Loucy (cell line): ENCODE measurements around the gene TBCC.

Experiments used
- H2AFZ ChIP-seq: fragments of 200-600 bp; sonication (generic); 2 replicates; pipeline ENCODE4 v1.6.0; 2016; ENCODE audit warnings: antibody characterized with exemption, mild to moderate bottlenecking, low read length, moderate library complexity
- H3F3A ChIP-seq: fragments of 200-600 bp; 2 replicates; pipeline ENCODE4 v1.6.0; 2016; ENCODE audit warnings: antibody characterized with exemption, low read depth, mild to moderate bottlenecking
- H3K27me3 ChIP-seq: fragments of 200-600 bp; sonication (generic); 2 replicates; pipeline ENCODE4 v1.6.1; 2014; ENCODE audit warnings: low read length, mild to moderate bottlenecking; ENCODE audit not compliant: insufficient read depth, poor library complexity, severe bottlenecking
- H3K36me3 ChIP-seq: fragments of 200-600 bp; sonication (generic); 2 replicates; pipeline ENCODE4 v1.6.1; 2016; ENCODE audit warnings: low read length; ENCODE audit not compliant: insufficient read depth
- H3K4me1 ChIP-seq: fragments of 200-600 bp; sonication (generic); 2 replicates; pipeline ENCODE4 v1.5.1; 2014; ENCODE audit warnings: low read length, mild to moderate bottlenecking; ENCODE audit not compliant: insufficient read depth, poor library complexity, severe bottlenecking
- H3K4me2 ChIP-seq: fragments of 200-600 bp; sonication (generic); 2 replicates; pipeline ENCODE4 v1.6.0; 2014; ENCODE audit warnings: antibody characterized with exemption, low read length, low read depth, mild to moderate bottlenecking; ENCODE audit not compliant: poor library complexity, severe bottlenecking
- H3K4me3 ChIP-seq: fragments of 200-600 bp; sonication (generic); 2 replicates; pipeline ENCODE4 v1.5.1; 2014; ENCODE audit warnings: low read length, mild to moderate bottlenecking, mixed read lengths; ENCODE audit not compliant: poor library complexity, severe bottlenecking
- H3K79me2 ChIP-seq: fragments of 200-600 bp; sonication (generic); 2 replicates; pipeline ENCODE4 v1.6.1; 2014; ENCODE audit warnings: low read length; ENCODE audit not compliant: insufficient read depth
- H3K9ac ChIP-seq: fragments of 200-600 bp; sonication (generic); 2 replicates; pipeline ENCODE4 v1.6.0; 2014; ENCODE audit warnings: mild to moderate bottlenecking, low read depth, low read length, moderate library complexity; ENCODE audit not compliant: poor library complexity, severe bottlenecking
- H3K9me2 ChIP-seq: fragments of 200-600 bp; sonication (generic); replicated peaks from 2 replicates; pipeline ENCODE4 v1.6.1; 2016; ENCODE audit warnings: low read depth, low read length, mixed read lengths
- H3K9me3 ChIP-seq: fragments of 200-600 bp; sonication (generic); 2 replicates; pipeline ENCODE4 v1.6.1; 2014; ENCODE audit warnings: mild to moderate bottlenecking, antibody characterized with exemption, low read length, low read depth; ENCODE audit not compliant: insufficient read depth
- H4K20me1 ChIP-seq: fragments of 200-600 bp; sonication (generic); 2 replicates; pipeline ENCODE4 v1.6.0; 2014; ENCODE audit warnings: antibody characterized with exemption, low read length, mild to moderate bottlenecking; ENCODE audit not compliant: insufficient read depth, poor library complexity, severe bottlenecking
- EZH2phosphoT487 ChIP-seq: fragments of 200-600 bp; IDR thresholded peaks from 2 replicates; pipeline ENCODE4 v1.6.1; 2018; ENCODE audit warnings: antibody characterized with exemption, mild to moderate bottlenecking, moderate library complexity, borderline replicate concordance
- TF ChIP-seq, protein P1 (sequence below): fragments of 200-600 bp; sonication (generic); conservative IDR thresholded peaks from 2 replicates; pipeline ENCODE4 v1.5.1; 2014; ENCODE audit warnings: mild to moderate bottlenecking, antibody characterized with exemption, low read length

TBCC gene

DNA sequence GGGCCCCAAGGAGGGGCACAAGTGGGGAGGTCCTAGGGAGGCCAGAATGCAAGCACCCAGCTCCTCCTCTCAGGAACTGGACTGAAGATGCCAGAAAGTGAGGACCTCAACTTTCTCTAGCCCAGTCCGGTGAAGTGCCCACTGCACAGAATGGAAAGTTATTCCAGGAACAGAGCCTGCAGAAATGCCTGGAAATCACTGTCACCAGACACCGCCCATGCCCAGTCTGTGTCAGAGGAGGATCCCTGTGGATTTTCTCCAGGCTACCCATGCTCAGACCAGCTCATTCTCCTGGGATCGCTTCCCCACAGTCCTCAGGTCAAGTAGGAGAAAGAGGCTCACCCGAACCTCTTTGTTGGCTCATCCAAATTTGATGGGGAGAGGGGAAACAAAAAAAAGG, 30.0 kb downstream of the TBCC start:
- H3K9me3 ChIP-seq: no peaks in the 10 kb centered on the region
- no peak for TF ChIP-seq EZH2phosphoT487
- TF ChIP-seq, protein P1, sequence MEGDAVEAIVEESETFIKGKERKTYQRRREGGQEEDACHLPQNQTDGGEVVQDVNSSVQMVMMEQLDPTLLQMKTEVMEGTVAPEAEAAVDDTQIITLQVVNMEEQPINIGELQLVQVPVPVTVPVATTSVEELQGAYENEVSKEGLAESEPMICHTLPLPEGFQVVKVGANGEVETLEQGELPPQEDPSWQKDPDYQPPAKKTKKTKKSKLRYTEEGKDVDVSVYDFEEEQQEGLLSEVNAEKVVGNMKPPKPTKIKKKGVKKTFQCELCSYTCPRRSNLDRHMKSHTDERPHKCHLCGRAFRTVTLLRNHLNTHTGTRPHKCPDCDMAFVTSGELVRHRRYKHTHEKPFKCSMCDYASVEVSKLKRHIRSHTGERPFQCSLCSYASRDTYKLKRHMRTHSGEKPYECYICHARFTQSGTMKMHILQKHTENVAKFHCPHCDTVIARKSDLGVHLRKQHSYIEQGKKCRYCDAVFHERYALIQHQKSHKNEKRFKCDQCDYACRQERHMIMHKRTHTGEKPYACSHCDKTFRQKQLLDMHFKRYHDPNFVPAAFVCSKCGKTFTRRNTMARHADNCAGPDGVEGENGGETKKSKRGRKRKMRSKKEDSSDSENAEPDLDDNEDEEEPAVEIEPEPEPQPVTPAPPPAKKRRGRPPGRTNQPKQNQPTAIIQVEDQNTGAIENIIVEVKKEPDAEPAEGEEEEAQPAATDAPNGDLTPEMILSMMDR: no peak
- H3K9me2 ChIP-seq: no peaks in the 10 kb centered on the region
- no peaks in the 10 kb centered on the region for H3K36me3 ChIP-seq
- H3K4me3 ChIP-seq: no peak overlapping the region
- H3K4me1 ChIP-seq: no peaks in the 10 kb centered on the region
- H3K27me3 ChIP-seq: no peaks in the 10 kb centered on the region
- H3K9ac ChIP-seq: no peak overlapping the region
- no peak overlapping the region for H2AFZ ChIP-seq
- no peaks in the 10 kb centered on the region for H4K20me1 ChIP-seq
- no peaks in the 10 kb centered on the region for H3F3A ChIP-seq
- no peak overlapping the region for H3K4me2 ChIP-seq
- H3K79me2 ChIP-seq: no peaks in the 10 kb centered on the region

DNA sequence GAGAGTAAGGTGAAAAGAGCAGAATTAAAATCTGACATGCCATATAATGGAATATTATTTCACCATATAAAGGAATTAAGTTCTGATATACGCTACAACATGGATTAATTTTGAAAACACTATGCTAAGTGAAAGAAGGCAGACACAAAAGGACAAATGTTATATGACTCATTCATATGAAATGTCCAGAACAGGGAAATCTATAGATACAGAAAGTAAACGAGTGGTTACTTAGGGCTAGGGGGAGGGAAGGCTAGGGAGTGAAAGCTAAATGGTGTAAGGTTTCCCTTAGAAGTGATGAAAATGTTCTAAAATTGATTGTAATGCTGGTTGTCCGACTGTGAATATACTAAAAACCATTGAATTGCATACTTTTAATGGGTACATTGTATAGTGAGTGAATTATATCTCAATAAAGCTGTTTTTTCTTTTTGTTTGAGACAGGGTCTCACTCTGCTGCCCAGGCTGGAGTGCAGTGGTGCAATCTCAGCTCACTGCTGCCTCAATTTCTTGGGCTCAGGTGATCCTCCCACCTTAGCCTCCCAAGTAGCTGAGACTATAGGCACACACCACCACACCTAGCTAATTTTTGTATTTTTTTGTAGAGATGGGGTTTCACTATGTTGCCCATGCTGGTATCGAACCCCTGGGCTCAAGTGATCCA, 31.7 kb downstream of the TBCC start:
- H3K4me1 ChIP-seq: no peaks in the 10 kb centered on the region
- H4K20me1 ChIP-seq: no peaks in the 10 kb centered on the region
- TF ChIP-seq, protein P1: no peak
- no peak for TF ChIP-seq EZH2phosphoT487
- H3K9ac ChIP-seq: no peak overlapping the region
- H3F3A ChIP-seq: no peaks in the 10 kb centered on the region
- no peaks in the 10 kb centered on the region for H3K27me3 ChIP-seq
- no peaks in the 10 kb centered on the region for H3K79me2 ChIP-seq
- H3K4me2 ChIP-seq: no peak overlapping the region
- H3K9me3 ChIP-seq: no peaks in the 10 kb centered on the region
- H3K4me3 ChIP-seq: no peak overlapping the region
- H3K36me3 ChIP-seq: no peaks in the 10 kb centered on the region
- no peaks in the 10 kb centered on the region for H3K9me2 ChIP-seq
- H2AFZ ChIP-seq: no peak overlapping the region

DNA sequence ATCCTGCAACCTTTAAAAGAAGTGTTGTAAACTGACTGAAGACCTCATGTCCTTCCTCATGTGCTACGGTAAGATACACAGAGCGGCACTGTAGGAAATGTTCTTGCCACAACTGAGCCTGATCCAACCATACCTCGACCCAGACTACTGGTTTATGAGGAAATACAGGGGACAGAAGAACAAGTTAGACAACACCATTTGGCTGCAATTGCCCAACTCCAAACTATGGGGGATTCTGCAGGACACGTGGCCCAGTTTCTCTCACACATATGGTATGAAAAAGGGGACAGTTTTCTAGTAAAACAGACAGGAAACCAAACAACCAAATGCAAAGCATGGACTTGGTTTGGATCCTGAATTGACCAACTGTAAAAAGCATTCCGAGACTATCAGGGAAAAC, 34.0 kb downstream of the TBCC start:
- Histone ChIP-seq H3K36me3 (no peaks in the 10 kb centered on the region), H2AFZ (0 out of 2 replicates have a peak overlapping the region, but pooled peaks have one; percentile 39), H4K20me1 (no peaks in the 10 kb centered on the region), H3K9ac (no peak overlapping the region), H3K4me1 (no peaks in the 10 kb centered on the region), H3K9me3 (no peaks in the 10 kb centered on the region), H3K79me2 (no peaks in the 10 kb centered on the region), H3K4me3 (no peak overlapping the region), H3F3A (no peaks in the 10 kb centered on the region), H3K27me3 (no peaks in the 10 kb centered on the region), H3K9me2 (no peaks in the 10 kb centered on the region), H3K4me2 (no peak overlapping the region)
- TF ChIP-seq EZH2phosphoT487: no peak
- TF ChIP-seq, protein P1: no peak
